CD4-positive, alpha-beta T cell treated with Interleukin-17A for 1 hour (primary cell): Measurements from ENCODE around the gene PLXNC1.
"Not testable (repeated sequence)": the region's sequence is repeated elsewhere in the genome, so short reads cannot be mapped to it uniquely, and the experiment has no call there.

ENCODE experiments used
- DNase-seq: peaks from one replicate; pipeline ENCODE4 v3.0.0-alpha.2; 2020

PLXNC1 gene

GRCh38 chr12:94308612-94309011, 160.2 kb downstream of the PLXNC1 start:
- no peak for DNase-seq

DNA sequence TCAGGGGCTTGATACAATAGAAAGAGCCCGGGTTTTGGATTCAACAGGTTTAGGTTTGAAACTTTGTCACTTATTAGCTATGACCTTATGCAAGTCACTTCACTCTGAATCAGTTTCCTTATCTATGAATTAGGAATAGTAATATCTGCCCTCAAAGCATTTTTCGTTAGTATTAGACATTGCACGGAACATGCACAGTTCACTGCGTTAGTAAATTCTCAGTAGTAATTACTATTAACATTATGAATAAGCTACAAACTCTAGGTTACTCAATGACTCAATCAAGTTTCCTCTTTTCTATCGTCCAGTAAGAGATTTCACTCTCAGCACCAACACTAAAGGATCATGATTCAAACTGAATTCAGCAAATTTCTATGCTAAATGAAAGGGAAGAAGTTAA, 161.0 kb downstream of the PLXNC1 start:
- no peak for DNase-seq

GRCh38 chr12:94312378-94312777, 164.0 kb downstream of the PLXNC1 start:
- no peak for DNase-seq

GRCh38 chr12:94316600-94316999, 168.2 kb downstream of the PLXNC1 start:
- DNase-seq: not testable (repeated sequence)

- no peak for DNase-seq
These were observed 169.8 kb downstream of the PLXNC1 start for GRCh38 chr12:94318181-94318580.

DNA sequence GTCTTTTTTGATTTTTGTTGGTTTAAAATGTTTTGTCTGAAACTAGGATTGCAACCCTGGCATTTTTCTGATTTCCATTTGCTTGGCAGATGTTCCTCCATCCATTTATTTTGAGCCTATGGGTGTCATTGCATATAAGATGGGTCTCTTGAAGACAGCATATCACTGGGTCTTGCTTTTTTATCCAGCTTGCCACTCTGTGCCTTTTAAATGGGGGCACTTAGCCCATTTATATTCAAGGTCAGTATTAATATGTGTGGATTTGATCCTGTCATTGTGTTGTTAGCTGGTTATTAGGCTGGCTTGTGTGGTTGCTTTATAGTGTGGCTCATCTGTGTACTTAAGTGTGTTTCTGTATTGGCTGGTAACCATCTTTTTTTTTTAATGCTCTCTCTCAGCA, 171.7 kb downstream of the PLXNC1 start:
- no peak for DNase-seq

GRCh38 chr12:94322346-94322745, 174.0 kb downstream of the PLXNC1 start:
- DNase-seq: no peak

GRCh38 chr12:94326234-94326633, 177.9 kb downstream of the PLXNC1 start:
- no peak for DNase-seq

GRCh38 chr12:94326727-94327126, 178.3 kb downstream of the PLXNC1 start:
- no peak for DNase-seq

DNA sequence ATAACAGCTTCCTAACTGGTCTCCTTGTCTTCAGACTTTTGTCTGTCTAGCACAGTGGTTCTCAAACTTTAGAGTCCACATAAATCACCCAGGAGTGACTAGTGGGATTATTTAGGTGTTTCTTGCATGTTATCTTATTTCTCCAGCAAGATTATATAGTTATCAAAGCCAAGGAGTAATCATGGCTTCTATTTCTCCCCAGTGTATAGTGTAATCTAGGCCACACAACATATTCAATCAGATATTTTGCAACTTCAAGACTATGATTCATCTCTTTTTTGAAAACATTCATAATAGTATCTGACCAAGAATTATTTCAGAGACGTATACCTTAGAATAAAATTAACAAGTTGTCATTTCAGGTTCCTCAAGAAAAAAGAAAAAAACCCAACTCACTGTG, 179.4 kb downstream of the PLXNC1 start:
- DNase-seq: no peak

GRCh38 chr12:94329366-94329765, 181.0 kb downstream of the PLXNC1 start:
- DNase-seq: no peak

DNA sequence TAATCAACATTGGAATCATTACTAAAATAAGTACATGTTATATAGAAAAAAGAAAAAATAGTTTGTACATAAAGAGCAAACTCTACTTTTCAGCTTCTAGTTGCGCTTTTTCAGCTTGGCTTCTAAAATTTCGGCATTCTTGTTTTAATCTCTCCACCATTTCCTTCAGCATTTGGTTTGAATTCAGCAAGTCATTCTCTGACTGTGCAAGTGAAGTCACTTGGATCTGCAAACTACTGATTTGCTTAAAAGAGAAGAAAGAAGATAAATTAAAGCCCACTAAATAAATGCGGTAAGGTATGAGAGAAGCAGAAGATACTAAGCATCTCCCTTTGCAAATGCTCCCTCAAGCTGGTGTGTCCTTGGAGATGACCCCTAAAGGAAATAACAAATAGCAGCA, 185.0 kb downstream of the PLXNC1 start:
- DNase-seq: no peak

- no peak for DNase-seq
These were observed 188.0 kb downstream of the PLXNC1 start for GRCh38 chr12:94336211-94336925.

DNA sequence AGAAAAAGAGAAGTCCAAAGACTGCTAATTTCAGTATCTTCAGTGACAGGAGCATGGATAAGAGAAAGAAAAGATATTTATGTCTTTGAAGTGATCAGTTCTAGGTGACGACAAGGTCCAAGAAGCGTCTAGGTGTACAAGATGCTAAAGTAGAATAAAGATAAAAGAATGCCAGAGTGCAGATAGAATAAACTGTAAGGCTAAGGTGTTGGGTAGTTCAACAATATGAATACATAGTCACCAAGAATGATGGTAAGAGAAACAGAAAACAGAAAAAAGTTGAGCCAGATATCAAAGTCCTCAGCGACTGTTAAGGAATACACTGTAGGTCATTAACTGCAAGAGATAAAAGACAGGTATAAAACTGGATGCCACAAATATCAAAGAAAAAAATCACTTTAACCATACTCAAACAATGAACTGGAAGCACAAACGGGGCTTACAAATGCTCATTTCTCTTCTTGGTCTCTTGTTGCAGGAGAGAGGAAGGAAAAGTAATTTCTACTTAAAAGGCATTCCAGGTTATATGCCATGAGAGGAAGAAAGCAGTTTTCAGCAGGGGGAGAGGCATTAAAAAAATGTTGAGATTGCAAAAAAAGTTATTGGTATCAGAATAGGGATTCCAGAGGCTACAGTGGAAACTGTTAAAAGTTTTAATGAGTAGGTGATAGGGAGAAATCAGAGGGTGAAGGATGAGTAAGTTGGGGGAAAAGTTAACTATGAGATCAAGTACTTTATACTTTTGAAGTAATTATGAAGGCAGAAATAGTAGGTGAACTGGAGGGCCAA, 189.8 kb downstream of the PLXNC1 start:
- no peak for DNase-seq

DNA sequence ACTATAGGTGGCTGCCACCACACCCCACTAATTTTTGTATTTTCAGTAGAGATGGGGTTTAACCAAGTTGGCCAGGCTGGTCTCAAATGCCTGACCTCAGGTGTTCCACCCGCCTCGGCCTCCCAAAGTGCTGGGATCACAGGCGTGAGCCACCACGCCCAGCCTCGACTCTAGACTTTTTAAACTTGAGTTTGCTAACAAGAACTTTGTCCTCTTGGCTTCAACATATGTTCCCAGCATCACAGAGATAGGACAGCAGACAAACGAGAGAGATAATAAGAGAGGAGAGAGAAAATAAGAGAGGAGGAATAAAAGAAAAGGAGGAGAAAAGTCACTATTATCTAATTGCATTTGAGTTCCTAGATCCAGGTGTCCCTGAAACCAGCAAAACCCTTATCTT, 192.2 kb downstream of the PLXNC1 start:
- no peak for DNase-seq

- DNase-seq: no peak
These were observed 204.8 kb downstream of the PLXNC1 start for GRCh38 chr12:94353130-94353529.
